ENCODE measurements around the gene KCNIP1.
A peak's percentile ranks its signal among the peaks of the same experiment; 100 is the strongest.

KCNIP1 gene

DNA sequence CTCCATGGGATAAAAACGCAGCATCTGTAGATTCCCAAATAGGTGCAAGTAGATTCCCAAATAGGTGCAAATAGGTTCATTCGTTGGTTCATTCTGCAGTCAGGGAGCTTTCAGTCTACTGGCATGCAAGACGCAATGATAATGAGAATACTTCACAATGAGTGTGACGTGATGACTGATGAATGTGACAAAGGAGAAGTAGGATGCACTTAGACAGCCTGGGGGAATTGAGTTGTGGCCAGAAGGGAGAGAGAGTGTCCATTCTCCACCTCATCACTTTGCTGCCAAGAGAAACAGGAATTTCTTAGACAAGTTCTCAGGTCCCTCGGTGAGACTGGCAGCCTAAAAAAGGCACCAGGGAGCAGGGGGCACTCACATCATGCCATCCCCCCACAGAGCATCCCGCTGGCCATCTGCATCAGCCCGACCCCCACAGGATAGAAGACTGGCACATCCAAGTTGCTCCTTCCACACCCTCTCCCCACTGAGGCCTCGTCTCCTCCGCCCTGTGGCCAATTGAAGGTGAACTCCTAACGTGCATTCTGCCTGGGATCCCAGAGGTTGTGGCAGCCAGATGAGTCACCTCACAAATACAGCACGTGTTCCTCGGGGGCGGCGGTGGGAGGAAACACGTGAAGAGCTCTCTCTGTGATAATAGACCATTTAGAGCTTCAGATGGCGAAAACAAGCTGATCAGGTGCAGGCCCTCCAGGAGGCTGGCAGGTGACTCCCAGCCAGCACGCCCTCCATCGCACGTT lies 19.9 kb upstream of the KCNIP1 start:
- peak; percentile 51 to 67 for DNase-seq

DNA sequence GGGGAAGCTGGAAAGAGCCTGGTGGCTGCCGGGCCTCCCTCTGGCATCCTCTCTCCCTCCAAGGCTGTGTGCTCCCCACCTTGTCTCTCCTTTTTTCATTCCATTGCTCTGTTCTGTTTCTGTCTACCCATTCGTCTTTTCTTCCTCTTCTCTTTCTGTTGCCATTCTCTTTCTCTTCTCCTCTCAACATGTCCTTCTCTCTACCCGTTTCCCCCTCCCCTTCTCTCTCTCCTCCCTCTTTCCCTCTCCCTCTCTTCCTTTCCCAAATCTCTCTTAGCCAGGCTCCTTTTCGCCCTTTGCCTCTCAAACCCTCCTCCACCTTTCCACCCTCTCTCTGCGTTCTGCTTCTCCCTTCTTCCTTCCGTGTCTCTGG lies 19.4 kb upstream of the KCNIP1 start:
- no peak for DNase-seq

DNA sequence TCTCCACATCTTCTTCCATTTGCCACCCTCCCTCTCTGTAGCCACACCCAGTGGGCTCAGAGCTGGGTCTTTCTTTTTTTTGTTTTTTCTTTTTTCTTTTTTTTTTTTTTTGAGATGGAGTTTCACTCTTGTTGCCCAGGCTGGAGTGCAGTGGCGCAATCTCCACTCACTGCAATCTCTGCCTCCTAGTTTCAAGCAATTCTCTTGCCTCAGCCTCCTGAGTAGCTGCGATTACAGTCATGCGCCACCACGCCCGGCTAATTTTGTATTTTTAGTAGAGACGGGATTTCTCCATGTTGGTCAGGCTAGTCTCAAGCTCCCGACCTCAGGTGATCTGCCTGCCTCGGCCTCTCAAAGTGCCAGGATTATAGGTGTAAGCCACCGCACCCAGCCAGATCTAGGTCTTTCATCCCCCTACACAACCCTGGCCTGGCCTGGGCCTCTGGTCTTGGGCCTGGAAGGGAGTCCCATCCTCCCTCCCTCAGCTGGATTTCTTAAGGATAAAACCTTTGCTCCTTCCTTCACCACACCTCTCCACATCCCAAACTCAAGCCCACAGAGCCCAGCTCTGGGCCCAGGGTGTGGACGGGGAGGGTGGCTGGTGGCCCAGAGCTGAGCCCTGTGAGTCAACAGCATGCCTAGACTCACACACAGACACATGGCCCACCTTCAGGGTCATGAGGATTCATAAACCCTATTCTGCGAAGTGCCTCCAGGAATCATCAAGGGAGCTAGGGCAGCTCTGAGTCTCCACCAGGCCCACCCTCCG lies 18.8 kb upstream of the KCNIP1 start:
- DNase-seq, result peak; percentile 64 to 79

DNA sequence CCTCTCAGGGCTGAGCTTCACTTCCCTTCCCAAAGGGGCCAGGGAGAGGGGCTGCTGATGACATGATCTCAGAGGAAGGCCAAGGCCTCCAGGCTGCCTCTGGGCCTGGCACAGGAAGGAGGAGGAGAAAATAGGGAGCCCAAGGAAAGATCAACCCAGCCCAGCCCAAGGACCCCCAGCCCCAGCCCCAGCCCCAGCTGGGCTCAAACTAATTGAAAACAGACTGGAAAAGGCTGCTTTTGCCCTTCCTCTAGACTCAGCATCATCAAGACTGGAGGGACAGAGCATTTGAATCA lies 18.3 kb upstream of the KCNIP1 start:
- no peak for DNase-seq

DNA sequence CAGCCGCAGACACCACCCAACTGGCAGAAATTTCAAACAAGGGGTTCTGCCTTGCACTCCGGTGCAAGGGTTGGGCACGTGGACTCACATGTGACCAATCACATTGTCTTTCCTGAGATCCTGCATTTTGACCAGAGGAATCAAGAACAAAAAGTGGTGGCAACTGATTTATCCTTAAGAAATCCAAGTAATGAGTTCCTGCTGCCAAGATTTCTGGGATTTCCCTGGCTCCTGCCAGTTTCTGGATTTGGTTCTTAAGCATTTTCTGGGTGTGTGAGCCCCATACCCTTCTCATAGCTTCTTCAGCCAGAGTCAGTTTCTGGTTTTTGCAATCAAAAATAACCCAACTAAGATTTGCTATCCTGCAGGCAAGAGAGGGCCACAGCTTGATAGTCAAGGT lies 17.4 kb upstream of the KCNIP1 start:
- DNase-seq, result no peak

DNA sequence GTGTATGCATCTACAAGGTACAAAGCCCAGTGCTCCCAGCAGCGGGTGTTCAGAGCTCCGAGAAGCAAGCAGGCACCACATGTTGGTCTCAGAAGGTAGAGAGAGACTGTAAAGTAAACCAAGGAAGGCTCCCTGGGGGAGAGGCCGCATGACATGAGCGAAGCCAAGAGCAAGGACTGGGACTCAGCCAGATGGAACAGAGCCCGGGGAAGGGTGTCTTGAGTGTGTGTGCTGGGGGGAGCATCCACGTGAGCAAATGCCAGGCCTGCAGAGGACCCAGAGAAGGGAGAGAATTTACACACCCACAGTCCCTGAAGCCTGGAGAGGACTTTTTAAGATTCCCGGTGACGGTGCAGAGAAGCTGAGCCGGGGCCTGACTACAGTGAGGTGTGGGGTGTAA lies 15.2 kb upstream of the KCNIP1 start:
- DNase-seq, result no peak

DNA sequence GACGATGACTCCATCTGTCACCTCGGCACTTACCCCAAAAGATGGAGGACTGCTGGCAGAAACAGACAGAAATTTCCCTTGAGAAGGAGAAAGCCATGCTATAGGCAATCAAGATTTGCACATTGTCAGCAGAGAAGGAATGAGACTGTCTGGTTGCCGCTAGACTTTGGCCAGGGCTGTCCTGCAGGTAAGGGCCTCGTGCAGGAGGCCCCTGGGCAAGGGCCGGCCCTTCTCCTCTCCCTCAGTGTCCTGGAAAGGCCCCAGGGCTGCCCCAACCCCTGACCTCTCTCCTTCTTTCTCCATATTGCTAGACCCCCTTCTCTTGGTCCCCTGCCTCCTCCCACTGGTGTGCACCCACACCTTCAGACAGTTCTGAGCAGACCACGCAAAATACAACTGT lies 14.6 kb upstream of the KCNIP1 start:
- DNase-seq, result no peak

DNA sequence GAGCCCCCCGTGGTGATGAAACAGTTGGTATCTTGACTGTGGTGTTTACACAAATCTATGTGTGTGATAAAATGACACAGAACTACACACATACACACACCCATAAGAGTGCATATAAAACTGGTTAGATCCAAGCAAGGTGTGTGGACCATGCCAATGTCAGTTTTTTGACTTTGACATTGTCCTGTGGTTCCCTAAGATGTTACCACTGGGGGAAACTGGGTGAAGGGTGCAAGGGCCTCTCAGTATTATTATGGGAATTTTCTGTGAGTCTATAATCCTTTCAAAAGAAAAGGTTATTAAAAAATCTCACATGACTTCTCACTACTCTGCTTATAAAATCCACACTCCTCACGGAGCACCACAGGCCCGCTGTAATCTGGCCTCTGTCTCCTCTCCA lies 13.4 kb upstream of the KCNIP1 start:
- DNase-seq, result no peak

DNA sequence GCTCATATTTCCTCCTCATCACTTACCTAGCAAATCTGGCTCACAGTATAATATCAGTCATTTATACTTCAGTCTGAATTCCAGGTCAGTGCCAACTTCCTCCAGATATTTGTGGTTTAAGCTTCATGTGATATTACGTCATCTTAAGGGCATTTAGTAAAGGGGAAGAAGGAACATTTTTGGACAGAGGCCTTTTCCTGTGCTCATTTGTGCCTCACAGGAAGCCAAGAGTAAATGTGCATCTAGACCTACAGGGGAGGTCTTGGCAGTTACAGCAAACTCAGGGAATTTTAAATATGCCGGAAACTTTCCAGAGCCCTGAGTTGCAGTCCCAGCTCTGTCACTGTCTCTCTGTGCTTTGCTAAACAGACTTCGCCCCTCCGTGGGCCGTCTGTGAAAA lies 12.3 kb upstream of the KCNIP1 start:
- peak; percentile 80 to 91 for DNase-seq

DNA sequence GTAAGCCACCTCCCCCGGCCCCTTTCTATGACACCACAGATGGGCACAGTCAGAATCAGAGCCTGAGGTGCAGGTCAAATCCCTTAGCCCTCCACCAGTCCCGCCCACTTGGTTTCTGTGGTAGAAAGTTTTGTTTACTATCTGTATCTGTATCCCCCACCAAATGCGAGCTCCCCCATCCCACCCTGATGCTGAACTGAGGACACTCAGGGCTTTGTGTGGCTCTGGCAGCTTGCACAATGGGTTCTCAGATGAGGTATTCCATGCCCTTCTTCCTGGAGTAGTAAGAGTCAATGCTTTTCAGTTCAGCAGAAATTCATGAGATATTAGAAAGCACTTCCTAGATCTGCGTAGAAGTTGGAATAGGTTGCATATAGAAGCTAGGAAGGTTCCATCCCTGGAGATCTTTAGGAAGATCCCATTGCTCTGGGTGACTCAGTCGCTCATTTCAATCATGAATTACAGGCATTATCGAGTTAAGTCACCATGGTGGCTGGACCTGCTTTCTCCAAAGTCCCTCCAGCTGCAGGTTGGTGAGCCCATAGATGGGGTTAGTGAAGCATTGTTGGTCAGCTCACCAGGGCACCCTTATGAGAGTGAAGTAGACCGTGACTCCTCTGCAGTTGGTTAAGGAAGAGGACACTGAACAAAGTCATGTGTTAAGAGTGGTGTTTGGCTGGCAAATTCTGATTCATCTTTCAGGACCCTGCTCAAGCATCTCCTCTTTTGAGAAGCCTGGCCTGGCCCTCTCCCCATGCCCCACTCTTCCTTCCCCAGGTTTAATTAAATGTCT lies 10.6 kb upstream of the KCNIP1 start:
- no peak for DNase-seq

DNA sequence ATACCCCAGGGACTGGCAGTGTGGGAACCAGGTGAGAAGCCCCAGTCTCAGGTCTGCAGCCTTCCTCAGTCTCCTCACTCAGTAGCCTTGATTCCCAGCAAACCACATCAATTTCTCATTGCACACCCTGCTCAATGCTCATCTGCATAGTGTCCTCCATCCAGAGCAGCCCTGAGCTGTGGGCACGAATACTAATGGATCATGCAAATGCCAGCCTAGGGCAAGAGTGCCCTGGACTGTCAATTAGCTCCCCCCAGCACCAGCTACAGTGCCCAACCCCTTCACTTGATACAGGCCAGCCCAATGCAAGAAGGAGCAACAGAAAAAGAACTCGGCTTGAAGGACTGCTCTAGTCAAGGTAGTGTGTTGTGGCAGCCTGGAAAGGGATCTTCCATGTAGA lies 9.8 kb upstream of the KCNIP1 start:
- DNase-seq, result no peak

DNA sequence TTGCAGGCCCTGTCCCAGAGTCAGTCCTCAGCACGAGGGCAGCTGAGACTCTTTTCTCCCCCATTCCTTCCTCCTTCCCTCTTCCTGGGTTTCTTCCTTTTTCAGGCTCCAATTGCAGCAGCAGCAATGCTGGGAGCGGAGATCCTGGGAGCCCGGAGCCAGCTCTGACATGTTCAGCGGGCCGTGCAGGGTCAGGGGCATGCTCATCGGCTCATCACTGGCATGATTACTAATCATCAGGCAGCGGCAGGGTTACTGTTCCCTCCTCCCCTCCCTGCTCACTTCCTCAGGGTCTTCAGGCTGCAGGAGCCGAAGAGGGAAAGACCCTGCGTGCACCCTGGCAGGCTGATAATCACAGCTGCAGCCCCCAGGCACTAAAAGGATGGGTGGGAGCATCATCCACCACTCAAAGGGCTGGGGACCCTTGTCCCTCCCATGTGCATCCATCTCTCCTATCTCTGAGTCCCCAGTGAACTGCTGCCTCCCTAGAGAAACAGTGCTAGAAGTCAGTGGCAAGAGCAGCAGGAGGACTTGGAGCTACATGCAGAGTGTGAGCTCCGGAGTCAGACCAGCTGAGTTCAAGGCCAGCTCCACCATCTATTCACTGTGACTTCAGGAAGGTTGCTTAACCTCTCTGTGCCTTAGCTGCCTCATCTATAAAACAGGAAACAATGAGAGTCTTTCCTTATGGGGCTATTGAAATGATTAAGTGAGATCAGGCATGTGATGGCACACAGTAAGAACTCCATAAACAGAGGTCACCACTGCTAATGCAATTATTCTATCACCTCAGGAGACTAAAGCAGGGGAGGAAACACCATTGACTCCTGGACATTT lies 7.8 kb upstream of the KCNIP1 start:
- peak; percentile 32 to 62 for DNase-seq

DNA sequence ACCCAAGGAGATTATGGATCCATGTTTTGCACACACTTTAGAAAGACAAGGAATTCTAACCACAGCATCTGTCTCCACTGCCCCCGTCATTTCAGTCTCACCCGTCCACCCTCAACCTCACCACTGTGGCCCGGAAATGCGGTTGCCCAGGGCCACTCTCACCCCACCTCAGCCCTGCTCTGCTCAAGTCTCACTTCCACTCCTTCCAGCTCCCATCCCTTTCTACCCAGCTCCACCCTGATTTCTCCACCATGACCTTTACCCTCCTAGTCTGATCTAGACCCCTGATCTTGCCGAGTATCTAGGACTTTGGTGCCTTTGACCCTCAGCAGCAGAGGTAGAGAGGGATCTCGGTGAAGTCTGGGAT lies 7.2 kb upstream of the KCNIP1 start:
- no peak for DNase-seq

DNA sequence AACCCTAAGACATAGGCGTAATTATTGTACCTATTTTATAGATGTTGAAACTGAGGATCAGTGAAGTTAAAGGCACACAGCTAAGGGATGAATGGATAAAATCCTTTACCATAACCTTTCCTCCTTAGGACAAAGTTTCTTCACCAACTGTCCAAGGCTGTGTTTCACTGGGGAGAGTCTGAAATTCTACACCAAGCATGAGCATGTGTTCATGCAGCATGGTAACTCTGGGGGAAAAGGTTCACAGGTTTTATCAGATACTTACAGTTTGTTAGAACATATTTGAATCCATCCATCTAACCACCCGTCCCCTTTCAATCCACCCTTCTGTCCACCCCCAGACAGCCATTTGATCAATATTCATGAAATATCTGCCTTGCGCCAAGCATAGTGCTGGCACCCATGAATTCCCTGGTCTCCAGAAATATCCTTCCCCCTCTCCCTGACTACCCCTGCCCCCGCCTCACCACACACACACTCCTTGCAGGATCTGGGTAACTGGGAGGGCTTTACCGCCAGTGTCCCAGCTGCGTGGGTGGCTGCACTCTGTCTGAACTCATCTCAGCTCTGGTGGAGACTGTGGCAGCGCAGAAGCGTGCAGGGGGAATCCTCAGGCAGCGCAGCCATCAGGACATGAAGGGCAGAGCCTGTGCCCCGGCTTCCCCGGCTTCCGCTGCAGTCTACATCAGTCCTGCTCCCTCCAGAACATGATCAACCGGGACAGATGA lies 6.3 kb upstream of the KCNIP1 start:
- DNase-seq, result peak in 1 of 2 donors; percentile 49

DNA sequence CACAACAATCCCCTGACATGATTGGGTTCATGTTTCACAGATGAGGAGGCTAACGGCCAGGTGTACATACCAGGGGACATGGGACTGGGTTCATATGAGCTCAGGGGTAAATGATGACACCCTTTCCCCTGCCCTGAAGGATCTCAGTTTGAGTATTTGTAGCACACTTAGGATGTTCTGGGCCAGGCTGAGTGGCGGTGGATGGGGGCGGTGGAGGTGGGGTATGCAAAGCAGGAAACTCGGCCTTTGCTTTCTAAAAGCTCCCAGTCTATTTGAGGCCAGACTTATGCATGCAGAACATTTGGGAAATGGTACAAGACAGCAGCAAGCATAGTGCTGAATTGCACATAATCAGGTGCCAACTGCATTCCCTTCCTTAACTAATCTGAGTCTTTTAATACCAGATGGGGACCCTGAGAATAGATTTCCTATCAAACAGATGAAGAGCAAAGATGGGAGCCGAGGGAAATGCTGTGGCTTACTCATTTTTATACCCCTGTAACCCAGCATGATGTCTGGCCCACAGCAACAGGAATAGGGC lies 4.9 kb upstream of the KCNIP1 start:
- no peak for DNase-seq

DNA sequence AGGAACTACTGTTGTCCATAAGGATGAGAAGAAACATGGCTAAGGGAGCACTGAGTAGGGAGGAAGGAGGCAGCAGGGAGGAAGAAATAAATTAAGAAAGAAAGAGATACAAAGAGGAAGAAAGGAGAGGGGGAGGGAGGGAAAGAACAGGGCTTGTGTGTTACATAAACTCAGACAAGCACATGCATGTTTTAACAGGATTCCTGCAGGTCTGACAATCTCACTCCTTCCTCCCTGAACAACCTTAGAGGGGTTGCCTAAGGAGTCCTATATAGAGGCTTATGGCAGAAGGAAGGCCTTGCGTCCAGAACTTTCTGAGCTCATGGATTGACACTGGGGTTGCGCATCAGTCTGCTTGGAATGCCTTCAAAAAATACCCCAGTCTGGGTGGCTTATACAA lies 4.2 kb upstream of the KCNIP1 start:
- DNase-seq, result no peak

DNA sequence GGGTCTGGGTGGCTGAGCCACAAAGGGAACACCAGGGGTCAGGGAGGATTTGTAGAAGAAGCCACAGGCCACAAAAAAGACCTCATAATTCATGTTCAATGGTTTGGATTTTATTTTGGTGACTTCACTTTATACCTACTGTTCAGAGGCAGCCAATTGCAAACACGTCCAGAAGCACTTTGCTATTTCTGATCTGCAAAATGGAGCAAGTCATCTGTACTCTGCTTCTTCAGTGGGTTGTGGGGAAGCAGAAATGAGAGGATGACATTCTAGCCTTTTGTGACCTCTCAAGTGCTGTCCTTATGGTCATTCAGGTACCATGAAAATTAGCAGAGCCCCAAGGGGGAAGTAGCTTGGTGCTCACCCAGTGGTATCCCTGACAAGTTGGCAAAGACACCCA lies 2.5 kb upstream of the KCNIP1 start:
- no peak for DNase-seq

DNA sequence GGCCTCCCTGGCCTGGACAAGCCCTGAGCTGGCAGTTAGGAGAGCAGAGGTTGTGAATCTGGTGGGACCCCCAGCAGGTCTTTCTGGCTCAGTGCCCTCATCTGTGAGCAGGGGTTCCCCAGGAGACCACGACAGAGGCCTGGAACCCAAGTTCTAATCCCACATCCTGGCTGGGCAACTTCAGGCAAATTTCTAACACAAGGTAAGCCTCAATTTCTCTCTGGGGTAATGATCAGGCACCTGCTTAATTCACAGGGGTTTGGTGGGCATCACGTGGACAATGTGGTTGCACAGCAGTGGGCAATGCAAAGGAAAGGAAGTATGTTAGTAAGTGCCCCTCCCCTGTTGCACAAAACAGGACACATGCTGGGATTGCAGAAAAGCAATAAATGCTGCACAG lies 1.9 kb upstream of the KCNIP1 start:
- no peak for DNase-seq

DNA sequence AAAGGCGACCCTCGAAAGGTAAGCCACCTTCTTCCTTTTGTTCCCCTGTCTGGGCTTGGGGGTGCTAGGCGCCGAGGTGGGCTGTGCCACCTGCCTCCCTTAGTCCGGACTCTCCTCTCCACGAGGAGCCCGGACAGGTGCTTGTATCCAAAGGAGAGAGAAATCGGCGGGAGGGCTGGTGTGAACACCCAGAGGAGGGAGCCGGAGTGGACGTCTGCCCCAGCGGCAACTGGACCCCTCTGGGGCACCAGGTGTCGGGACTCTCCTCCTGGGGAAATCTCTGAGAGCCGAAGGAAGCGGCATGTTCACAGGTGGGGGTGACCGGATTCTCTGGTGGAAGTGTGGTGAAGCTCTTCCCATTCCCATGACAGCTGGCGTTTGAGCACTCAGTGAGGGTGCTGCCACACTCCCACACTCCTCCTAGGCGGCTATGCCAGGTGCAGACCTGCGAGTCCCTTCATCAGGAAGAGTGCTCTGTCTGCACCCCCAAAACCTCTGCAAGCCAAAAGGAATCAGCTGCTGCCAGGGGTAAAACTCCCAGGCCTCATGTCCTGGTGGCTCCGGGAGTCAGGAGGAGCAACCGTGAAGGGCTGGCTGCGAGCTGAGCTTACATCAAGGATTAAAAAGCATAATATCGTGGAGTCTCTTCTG lies 921 bp downstream of the KCNIP1 start:
- DNase-seq, result no peak

DNA sequence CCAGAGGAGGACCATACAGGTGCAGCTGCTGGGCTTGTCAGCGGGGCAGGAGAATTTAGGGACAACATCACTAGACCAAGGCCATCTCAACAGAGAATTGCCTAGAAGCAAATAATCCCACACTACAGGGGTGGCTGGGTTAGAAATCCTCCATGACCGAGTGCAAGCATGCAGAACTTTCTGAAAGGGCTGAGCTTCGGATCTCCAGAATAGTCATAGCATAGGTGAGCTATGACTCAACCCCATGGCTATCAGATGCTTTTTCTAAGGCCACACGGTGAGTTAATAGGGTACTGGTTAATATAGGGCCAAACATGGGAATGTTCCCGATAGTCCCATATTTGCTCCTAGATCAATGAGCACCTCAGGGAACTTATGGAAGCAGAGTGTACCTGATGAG lies 4.2 kb downstream of the KCNIP1 start:
- no peak for DNase-seq

DNA sequence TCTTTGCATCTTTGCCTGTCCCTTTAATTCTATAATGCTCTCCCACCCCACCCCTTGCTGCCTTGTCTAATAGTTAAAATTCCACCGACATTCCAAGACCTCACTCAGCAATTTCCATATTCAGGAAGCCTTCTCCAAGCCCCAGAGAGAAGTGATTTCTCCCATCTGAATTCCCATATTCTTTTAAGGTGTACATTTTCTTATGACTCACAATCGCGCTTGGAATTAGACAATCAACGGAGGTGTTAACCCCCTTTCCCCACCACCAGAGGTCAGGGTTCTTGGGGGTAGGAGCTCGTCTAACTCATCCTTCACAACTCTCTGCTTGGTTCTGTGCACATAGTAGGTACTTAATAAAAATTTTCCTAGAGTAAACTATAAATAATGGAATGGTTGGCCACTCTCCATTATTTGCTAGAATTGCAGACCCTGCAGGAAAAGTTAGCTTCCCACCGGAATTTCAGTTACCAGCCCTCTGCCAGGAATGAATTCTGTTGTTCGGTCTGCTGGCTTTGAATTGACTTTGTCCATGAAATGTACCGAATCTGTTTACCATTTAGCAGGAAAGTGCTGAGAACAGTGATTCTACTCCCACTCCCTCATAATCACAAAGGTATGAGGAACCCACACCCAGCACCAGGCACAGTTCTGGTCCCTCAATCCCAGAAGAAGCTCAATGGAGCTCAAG lies 5.0 kb downstream of the KCNIP1 start:
- no peak for DNase-seq

Data from inflammatory macrophage (primary cell).